ENCODE measurements around the gene TWSG1.

The TWSG1 gene

GRCh38 chr18:9293948-9294347 is 40.6 kb upstream of the TWSG1 start:
- Histone ChIP-seq H3K27me3 (replicated peaks; ENCODE audit: control insufficient read depth, insufficient read depth, low read length) (no peaks in the 10 kb centered on the region), H3K4me3 (replicated peaks; ENCODE audit: low read depth, low read length) (no peak overlapping the region), H3K36me3 (ENCODE audit: control insufficient read depth, insufficient read depth, low read length) (no peaks in the 10 kb centered on the region)
- DNase-seq (ENCODE audit: extremely low read depth, insufficient read length), result no peak
- TF ChIP-seq CTCF (IDR thresholded peaks at IDR 0.05; ENCODE audit: insufficient read depth, low read length, poor library complexity, severe bottlenecking), result no peak

- DNase-seq (ENCODE audit: extremely low read depth, insufficient read length), result no peak
- TF ChIP-seq CTCF (IDR thresholded peaks at IDR 0.05; ENCODE audit: insufficient read depth, low read length, poor library complexity, severe bottlenecking), result no peak
- Histone ChIP-seq H3K36me3 (ENCODE audit: control insufficient read depth, insufficient read depth, low read length) (no peaks in the 10 kb centered on the region), H3K27me3 (replicated peaks; ENCODE audit: control insufficient read depth, insufficient read depth, low read length) (no peaks in the 10 kb centered on the region), H3K4me3 (replicated peaks; ENCODE audit: low read depth, low read length) (no peak overlapping the region)
These were observed 38.2 kb upstream of the TWSG1 start for GRCh38 chr18:9296233-9297006.

- Histone ChIP-seq H3K4me3 (replicated peaks; ENCODE audit: low read depth, low read length) (no peak overlapping the region), H3K36me3 (ENCODE audit: control insufficient read depth, insufficient read depth, low read length) (no peaks in the 10 kb centered on the region), H3K27me3 (replicated peaks; ENCODE audit: control insufficient read depth, insufficient read depth, low read length) (no peaks in the 10 kb centered on the region)
- DNase-seq (ENCODE audit: extremely low read depth, insufficient read length), result no peak
- TF ChIP-seq CTCF (IDR thresholded peaks at IDR 0.05; ENCODE audit: insufficient read depth, low read length, poor library complexity, severe bottlenecking), result no peak
These were observed 37.6 kb upstream of the TWSG1 start for GRCh38 chr18:9297007-9297393.

- TF ChIP-seq CTCF (IDR thresholded peaks at IDR 0.05; ENCODE audit: insufficient read depth, low read length, poor library complexity, severe bottlenecking), result no peak
- H3K27me3 ChIP-seq (replicated peaks; ENCODE audit: control insufficient read depth, insufficient read depth, low read length), result no peaks in the 10 kb centered on the region
- no peak overlapping the region for H3K4me3 ChIP-seq (replicated peaks; ENCODE audit: low read depth, low read length)
- no peaks in the 10 kb centered on the region for H3K36me3 ChIP-seq (ENCODE audit: control insufficient read depth, insufficient read depth, low read length)
- no peak for DNase-seq (ENCODE audit: extremely low read depth, insufficient read length)
These were observed 30.0 kb upstream of the TWSG1 start for GRCh38 chr18:9304388-9305070.

GRCh38 chr18:9319333-9319732 is 15.2 kb upstream of the TWSG1 start:
- DNase-seq (ENCODE audit: extremely low read depth, insufficient read length), result no peak
- Histone ChIP-seq H3K36me3 (ENCODE audit: control insufficient read depth, insufficient read depth, low read length) (no peaks in the 10 kb centered on the region), H3K4me3 (replicated peaks; ENCODE audit: low read depth, low read length) (no peak overlapping the region), H3K27me3 (replicated peaks; ENCODE audit: control insufficient read depth, insufficient read depth, low read length) (no peaks in the 10 kb centered on the region)
- TF ChIP-seq CTCF (IDR thresholded peaks at IDR 0.05; ENCODE audit: insufficient read depth, low read length, poor library complexity, severe bottlenecking), result no peak

All from GM06990 (cell line).